ENCODE measurements around the gene PLXNB2. TPM values are rescaled to one million over a fixed set of nuclear protein-coding genes. Genes with fewer than 3 reads are reported as not detected.

The PLXNB2 gene
- total RNA-seq, 4 donors from 2014 or later, result 93.2 to 207 (median 102) TPM

DNA sequence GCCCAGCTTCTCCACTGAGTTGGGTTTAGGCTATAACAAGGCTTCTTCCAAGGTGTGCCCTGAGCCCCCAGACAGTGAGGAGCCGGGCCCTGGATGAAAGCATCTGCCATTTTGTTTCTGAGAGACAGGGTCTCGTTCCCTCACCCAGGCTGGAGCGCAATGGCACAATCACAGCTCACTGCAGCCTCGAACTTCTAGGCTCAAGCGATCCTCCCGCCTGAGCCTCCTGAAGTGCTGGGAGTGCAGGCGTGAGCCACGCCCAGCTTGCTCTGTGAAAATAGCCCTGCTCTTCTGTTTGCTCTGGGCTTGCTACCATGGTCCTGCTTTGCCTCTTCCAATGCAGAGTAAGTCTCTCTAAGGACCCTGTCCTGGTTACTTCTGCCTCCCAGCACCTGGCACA, 12.7 kb upstream of the PLXNB2 start:
- Histone ChIP-seq H3K27ac (no peak overlapping the region), H3K36me3 (no peaks in the 10 kb centered on the region), H3K4me1 (no peaks in the 10 kb centered on the region), H3K9me3 (no peaks in the 10 kb centered on the region), H3K27me3 (no peaks in the 10 kb centered on the region), H3K4me3 (no peak overlapping the region)
- WGBS, 2 donors (ENCODE audit: low coverage in 1 of 2), result 100% methylated on average over 3 to 5 of the region's 8 CpGs
- ATAC-seq, result no peak
- no peak for TF ChIP-seq EP300 (IDR thresholded peaks at IDR 0.05)
- no peak for TF ChIP-seq POLR2A (IDR thresholded peaks at IDR 0.05)
- no peak for TF ChIP-seq POLR2AphosphoS5 (IDR thresholded peaks at IDR 0.05)
- no peak for TF ChIP-seq CTCF (IDR thresholded peaks at IDR 0.05)

- Histone ChIP-seq H3K27me3 (no peaks in the 10 kb centered on the region), H3K4me1 (no peaks in the 10 kb centered on the region), H3K36me3 (no peaks in the 10 kb centered on the region), H3K27ac (no peak overlapping the region), H3K4me3 (no peak overlapping the region), H3K9me3 (no peaks in the 10 kb centered on the region)
- 93% methylated on average over 8 of the region's 15 CpGs; no CpG with 5 or more reads in 1 of the 2 donors for WGBS, 2 donors (ENCODE audit: low coverage in 1 of 2)
- TF ChIP-seq POLR2AphosphoS5 (IDR thresholded peaks at IDR 0.05) (no peak), EP300 (IDR thresholded peaks at IDR 0.05) (no peak), CTCF (IDR thresholded peaks at IDR 0.05) (no peak), POLR2A (IDR thresholded peaks at IDR 0.05) (no peak)
- ATAC-seq, result no peak
These were observed 12.1 kb upstream of the PLXNB2 start for GRCh38 chr22:50319503-50319951.

- Histone ChIP-seq H3K4me3 (no peak overlapping the region), H3K4me1 (peaks cover 0 to 4% (median 0%) of the 10 kb centered on the region in 3 donors), H3K27ac (no peak overlapping the region), H3K36me3 (no peaks in the 10 kb centered on the region), H3K9me3 (no peaks in the 10 kb centered on the region), H3K27me3 (no peaks in the 10 kb centered on the region)
- no peak for ATAC-seq
- TF ChIP-seq CTCF (IDR thresholded peaks at IDR 0.05) (no peak), POLR2A (IDR thresholded peaks at IDR 0.05) (no peak), EP300 (IDR thresholded peaks at IDR 0.05) (no peak), POLR2AphosphoS5 (IDR thresholded peaks at IDR 0.05) (no peak)
- 85 to 100% methylated on average over 3 to 9 of the region's 21 CpGs for WGBS, 2 donors (ENCODE audit: low coverage in 1 of 2)
These were observed 11.4 kb upstream of the PLXNB2 start for GRCh38 chr22:50318698-50319411.

DNA sequence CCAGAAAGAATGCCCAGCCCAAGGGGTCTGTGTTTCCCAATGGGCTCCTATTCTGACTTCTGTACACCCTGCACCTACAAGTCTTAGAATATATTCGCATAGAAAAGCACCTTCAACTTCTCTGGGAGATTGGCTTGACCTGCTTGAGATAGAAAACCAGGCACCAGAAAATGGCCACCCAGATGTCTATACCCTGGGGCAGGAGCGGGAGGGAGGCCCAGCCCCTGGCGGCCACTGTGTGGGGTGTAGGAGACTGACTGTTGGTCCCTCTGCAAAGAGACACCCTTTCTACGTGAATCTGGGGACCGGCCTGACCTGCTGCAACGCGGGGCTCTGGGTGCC, 10.9 kb upstream of the PLXNB2 start:
- H3K9me3 ChIP-seq, result no peaks in the 10 kb centered on the region
- no peak overlapping the region for H3K4me3 ChIP-seq
- H3K27me3 ChIP-seq, result no peaks in the 10 kb centered on the region
- H3K36me3 ChIP-seq, result no peaks in the 10 kb centered on the region
- H3K27ac ChIP-seq, result no peak overlapping the region
- TF ChIP-seq CTCF (IDR thresholded peaks at IDR 0.05) (no peak), EP300 (IDR thresholded peaks at IDR 0.05) (no peak), POLR2AphosphoS5 (IDR thresholded peaks at IDR 0.05) (no peak), POLR2A (IDR thresholded peaks at IDR 0.05) (no peak)
- no peak for ATAC-seq
- WGBS, 2 donors (ENCODE audit: low coverage in 1 of 2), result no CpG with 5 or more reads among the region's 7 CpGs
- H3K4me1 ChIP-seq, result peaks cover 0 to 8% (median 0%) of the 10 kb centered on the region in 3 donors

- WGBS, 2 donors (ENCODE audit: low coverage in 1 of 2), result no CpG with 5 or more reads among the region's 7 CpGs
- H3K9me3 ChIP-seq, result no peaks in the 10 kb centered on the region
- no peak overlapping the region for H3K4me3 ChIP-seq
- H3K27ac ChIP-seq, result no peak overlapping the region
- H3K4me1 ChIP-seq, result peaks cover 0 to 8% (median 0%) of the 10 kb centered on the region in 3 donors
- H3K36me3 ChIP-seq, result no peaks in the 10 kb centered on the region
- TF ChIP-seq POLR2A (IDR thresholded peaks at IDR 0.05) (no peak), CTCF (IDR thresholded peaks at IDR 0.05) (no peak), EP300 (IDR thresholded peaks at IDR 0.05) (no peak), POLR2AphosphoS5 (IDR thresholded peaks at IDR 0.05) (no peak)
- no peak for ATAC-seq
- H3K27me3 ChIP-seq, result no peaks in the 10 kb centered on the region
These were observed 10.2 kb upstream of the PLXNB2 start for GRCh38 chr22:50317674-50318073.

Data from gastroesophageal sphincter (tissue), 4 donors.